Immature natural killer cell (primary cell): ENCODE data around the gene COBL. TPM values are rescaled to one million over a fixed set of nuclear protein-coding genes. Genes with fewer than 3 reads are reported as not detected.

Experiments used
- DNase-seq, 3 donors: peaks; one replicate each; pipeline ENCODE4 v3.0.0; 2022; ENCODE audit warnings: mixed read lengths in 1 of 3
- H3K27ac Mint-ChIP-seq, 6 donors: one replicate each; pipeline ENCODE4 v1.8.0; 2020; ENCODE audit warnings: mixed read lengths in 6 of 6, mild to moderate bottlenecking in 5 of 6, inconsistent platforms in 4 of 6, moderate library complexity in 3 of 6
- H3K27me3 Mint-ChIP-seq, 3 donors: one replicate each; pipeline ENCODE4 v1.8.0; 2020 to 2021; ENCODE audit warnings: low read depth in 3 of 3, mild to moderate bottlenecking in 3 of 3, mixed read lengths in 3 of 3, moderate library complexity in 3 of 3, inconsistent platforms in 1 of 3
- H3K36me3 Mint-ChIP-seq, 3 donors: one replicate each; pipeline ENCODE4 v1.8.0; 2020; ENCODE audit warnings: mixed read lengths in 3 of 3, inconsistent platforms in 2 of 3, mild to moderate bottlenecking in 2 of 3
- H3K4me1 Mint-ChIP-seq, 2 donors: one replicate each; pipeline ENCODE4 v1.8.0; 2020; ENCODE audit warnings: inconsistent platforms in 2 of 2, mild to moderate bottlenecking in 2 of 2, mixed read lengths in 2 of 2, moderate library complexity in 1 of 2
- H3K4me3 Mint-ChIP-seq, 5 donors: one replicate each; pipeline ENCODE4 v1.8.0; 2020; ENCODE audit warnings: mild to moderate bottlenecking in 5 of 5, mixed read lengths in 5 of 5, inconsistent platforms in 3 of 5, moderate library complexity in 3 of 5
- H3K9me3 Mint-ChIP-seq, 6 donors: one replicate each; pipeline ENCODE4 v1.8.0; 2020; ENCODE audit warnings: mild to moderate bottlenecking in 6 of 6, mixed read lengths in 6 of 6, inconsistent platforms in 4 of 6, moderate library complexity in 3 of 6
- polyA plus RNA-seq, 3 donors: library from polyadenylated mRNA; unstranded; fragments of 300-500 nt; fragmentation: Illumina TruSeq; gene quantifications; one replicate each; pipeline ENCODE4 v1.2.3, GENCODE V29; 2021

COBL gene
- polyA plus RNA-seq, 3 donors from 2014 or later = not detected

GRCh38 chr7:51306761-51307160 lies 9.8 kb downstream of the COBL start:
- no peak for DNase-seq
- H3K27ac Mint-ChIP-seq = no peak overlapping the region
- H3K36me3 Mint-ChIP-seq = no peaks in the 10 kb centered on the region
- no peak overlapping the region for H3K4me3 Mint-ChIP-seq
- H3K4me1 Mint-ChIP-seq = no peaks in the 10 kb centered on the region
- H3K9me3 Mint-ChIP-seq = peaks cover 0 to 4% (median 0%) of the 10 kb centered on the region in 6 donors
- peaks cover 0 to 4% (median 1%) of the 10 kb centered on the region in 3 donors for H3K27me3 Mint-ChIP-seq

- Mint-ChIP-seq H3K36me3 (no peaks in the 10 kb centered on the region), H3K9me3 (peaks cover 0 to 4% (median 0%) of the 10 kb centered on the region in 6 donors), H3K27ac (no peak overlapping the region), H3K4me1 (no peaks in the 10 kb centered on the region), H3K4me3 (no peak overlapping the region), H3K27me3 (peaks cover 0 to 2% (median 1%) of the 10 kb centered on the region in 3 donors)
- no peak for DNase-seq
Measured at GRCh38 chr7:51304729-51305128, 11.9 kb downstream of the COBL start.

- peaks cover 0 to 1% (median 0%) of the 10 kb centered on the region in 3 donors for H3K27me3 Mint-ChIP-seq
- H3K27ac Mint-ChIP-seq = no peak overlapping the region
- no peak overlapping the region for H3K4me3 Mint-ChIP-seq
- no peaks in the 10 kb centered on the region for H3K4me1 Mint-ChIP-seq
- no peaks in the 10 kb centered on the region for H3K36me3 Mint-ChIP-seq
- no peak for DNase-seq
- H3K9me3 Mint-ChIP-seq = peaks cover 0 to 4% (median 0%) of the 10 kb centered on the region in 6 donors
Measured at GRCh38 chr7:51303142-51303525, 13.5 kb downstream of the COBL start.

- DNase-seq = no peak
- H3K9me3 Mint-ChIP-seq = peaks cover 0 to 4% (median 0%) of the 10 kb centered on the region in 6 donors
- peak overlapping the region in 1 of 5 donors; percentile 24 for H3K4me3 Mint-ChIP-seq
Measured at GRCh38 chr7:51301806-51302205, 14.8 kb downstream of the COBL start.

DNA sequence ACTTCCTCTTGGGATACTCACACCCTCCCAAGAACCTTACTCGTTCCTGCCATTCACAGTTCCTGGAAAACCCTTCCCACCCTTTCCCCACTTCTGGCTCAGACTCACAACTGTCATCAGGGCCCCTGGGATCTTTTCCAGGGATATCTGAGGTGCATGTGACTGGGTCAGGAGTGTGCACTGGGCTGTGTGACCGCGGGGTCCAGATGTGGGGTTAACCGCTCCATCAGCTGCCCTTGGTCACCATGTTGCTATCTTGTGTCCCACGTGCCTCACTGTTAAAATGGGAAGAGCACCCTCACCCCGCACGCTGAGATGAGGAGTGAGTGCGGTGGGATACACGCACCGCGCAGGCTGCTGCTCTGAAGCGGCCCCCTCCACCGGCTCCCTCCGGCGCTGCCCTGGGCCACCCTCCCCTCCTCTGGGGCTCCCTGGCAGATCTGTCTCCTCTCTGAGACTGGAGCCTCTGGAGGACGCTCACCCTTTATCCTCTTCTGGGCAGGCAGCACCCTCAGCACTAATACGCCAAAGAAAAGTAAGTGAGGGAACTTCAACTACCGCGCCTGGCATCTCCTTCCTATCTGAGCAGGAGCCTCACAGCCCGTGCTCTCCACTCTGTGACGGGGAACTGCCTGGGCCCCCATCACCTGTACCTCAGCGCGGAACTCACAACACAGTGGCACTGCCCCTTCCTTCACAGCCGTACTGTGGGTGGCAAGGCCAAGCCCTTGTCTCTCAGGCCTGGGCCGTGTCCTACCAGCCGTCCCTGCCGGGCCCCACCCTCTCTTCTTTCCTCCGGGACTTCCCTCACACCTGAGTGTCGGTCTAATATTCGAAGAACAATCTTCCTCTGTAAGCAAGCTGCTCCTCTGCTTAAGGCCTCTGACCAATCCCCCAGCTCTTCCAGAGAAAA lies 15.6 kb downstream of the COBL start:
- Mint-ChIP-seq H3K9me3 (peaks cover 0 to 4% (median 0%) of the 10 kb centered on the region in 6 donors), H3K27me3 (peaks cover 0 to 1% (median 0%) of the 10 kb centered on the region in 3 donors), H3K27ac (no peak overlapping the region), H3K36me3 (no peaks in the 10 kb centered on the region), H3K4me3 (no peak overlapping the region), H3K4me1 (no peaks in the 10 kb centered on the region)
- no peak for DNase-seq

More at GRCh38 chr7:51301806-51302205, 14.8 kb downstream of the COBL start:
- Mint-ChIP-seq H3K27me3 (peaks cover 0 to 1% (median 0%) of the 10 kb centered on the region in 3 donors), H3K36me3 (no peaks in the 10 kb centered on the region), H3K27ac (no peak overlapping the region), H3K4me1 (no peaks in the 10 kb centered on the region)

- peaks cover 0 to 1% (median 0%) of the 10 kb centered on the region in 3 donors for H3K27me3 Mint-ChIP-seq
- DNase-seq = no peak
- no peak overlapping the region for H3K27ac Mint-ChIP-seq
- no peak overlapping the region for H3K4me3 Mint-ChIP-seq
- H3K4me1 Mint-ChIP-seq = no peaks in the 10 kb centered on the region
- H3K36me3 Mint-ChIP-seq = no peaks in the 10 kb centered on the region
- H3K9me3 Mint-ChIP-seq = no peaks in the 10 kb centered on the region
Measured at GRCh38 chr7:51299391-51300133, 17.0 kb downstream of the COBL start.

GRCh38 chr7:51298912-51299311 lies 17.7 kb downstream of the COBL start:
- Mint-ChIP-seq H3K9me3 (no peaks in the 10 kb centered on the region), H3K4me1 (no peaks in the 10 kb centered on the region), H3K27ac (no peak overlapping the region), H3K4me3 (no peak overlapping the region), H3K27me3 (peaks cover 0 to 1% (median 0%) of the 10 kb centered on the region in 3 donors), H3K36me3 (no peaks in the 10 kb centered on the region)
- DNase-seq = no peak

GRCh38 chr7:51297986-51298385 lies 18.6 kb downstream of the COBL start:
- Mint-ChIP-seq H3K27ac (no peak overlapping the region), H3K4me1 (no peaks in the 10 kb centered on the region), H3K36me3 (no peaks in the 10 kb centered on the region), H3K27me3 (peaks cover 0 to 1% (median 0%) of the 10 kb centered on the region in 3 donors), H3K9me3 (no peaks in the 10 kb centered on the region), H3K4me3 (no peak overlapping the region)
- no peak for DNase-seq

DNA sequence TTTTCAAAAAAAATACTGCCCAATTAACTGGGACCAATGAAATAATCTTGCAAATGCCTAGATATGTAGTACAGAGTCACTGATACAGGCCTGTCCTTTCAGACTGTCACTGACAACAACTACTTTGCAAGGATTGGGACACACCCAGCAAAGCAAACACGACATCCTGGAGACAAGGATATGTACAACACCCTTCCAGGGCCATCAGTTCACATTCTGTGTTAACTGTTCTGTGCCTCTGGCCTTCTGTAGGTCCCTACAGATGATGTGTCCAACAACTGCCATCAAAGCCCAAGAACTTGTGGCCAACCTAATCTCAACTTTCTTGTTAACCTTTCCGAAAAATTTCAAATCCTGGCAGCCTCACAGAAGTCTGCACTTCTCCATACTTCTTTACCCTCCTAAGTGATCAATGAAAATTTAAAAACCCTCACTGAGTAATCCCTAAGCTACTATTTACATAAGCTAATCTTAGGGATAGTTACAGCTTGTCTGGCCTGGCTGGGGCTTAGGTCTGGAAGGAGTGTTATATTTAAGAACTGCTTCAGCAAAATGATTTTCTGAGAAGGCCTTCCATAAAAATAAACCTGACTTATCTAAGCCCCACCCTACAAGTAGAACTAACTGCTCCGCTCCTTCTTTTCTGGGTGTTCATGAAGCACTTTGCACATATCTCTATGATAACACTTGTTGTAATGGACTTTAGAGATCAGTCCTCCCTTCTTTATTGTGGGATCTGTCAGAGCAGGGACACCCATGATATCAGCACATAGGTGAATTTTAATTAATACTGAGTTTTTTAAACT lies 21.0 kb downstream of the COBL start:
- Mint-ChIP-seq H3K36me3 (no peaks in the 10 kb centered on the region), H3K4me3 (no peak overlapping the region), H3K27me3 (no peaks in the 10 kb centered on the region), H3K4me1 (no peaks in the 10 kb centered on the region), H3K27ac (no peak overlapping the region), H3K9me3 (no peaks in the 10 kb centered on the region)
- no peak for DNase-seq

- Mint-ChIP-seq H3K36me3 (no peaks in the 10 kb centered on the region), H3K9me3 (no peaks in the 10 kb centered on the region), H3K4me3 (no peak overlapping the region), H3K27ac (no peak overlapping the region), H3K4me1 (no peaks in the 10 kb centered on the region), H3K27me3 (no peaks in the 10 kb centered on the region)
- DNase-seq = no peak
Measured at GRCh38 chr7:51292596-51292995, 24.0 kb downstream of the COBL start.

DNA sequence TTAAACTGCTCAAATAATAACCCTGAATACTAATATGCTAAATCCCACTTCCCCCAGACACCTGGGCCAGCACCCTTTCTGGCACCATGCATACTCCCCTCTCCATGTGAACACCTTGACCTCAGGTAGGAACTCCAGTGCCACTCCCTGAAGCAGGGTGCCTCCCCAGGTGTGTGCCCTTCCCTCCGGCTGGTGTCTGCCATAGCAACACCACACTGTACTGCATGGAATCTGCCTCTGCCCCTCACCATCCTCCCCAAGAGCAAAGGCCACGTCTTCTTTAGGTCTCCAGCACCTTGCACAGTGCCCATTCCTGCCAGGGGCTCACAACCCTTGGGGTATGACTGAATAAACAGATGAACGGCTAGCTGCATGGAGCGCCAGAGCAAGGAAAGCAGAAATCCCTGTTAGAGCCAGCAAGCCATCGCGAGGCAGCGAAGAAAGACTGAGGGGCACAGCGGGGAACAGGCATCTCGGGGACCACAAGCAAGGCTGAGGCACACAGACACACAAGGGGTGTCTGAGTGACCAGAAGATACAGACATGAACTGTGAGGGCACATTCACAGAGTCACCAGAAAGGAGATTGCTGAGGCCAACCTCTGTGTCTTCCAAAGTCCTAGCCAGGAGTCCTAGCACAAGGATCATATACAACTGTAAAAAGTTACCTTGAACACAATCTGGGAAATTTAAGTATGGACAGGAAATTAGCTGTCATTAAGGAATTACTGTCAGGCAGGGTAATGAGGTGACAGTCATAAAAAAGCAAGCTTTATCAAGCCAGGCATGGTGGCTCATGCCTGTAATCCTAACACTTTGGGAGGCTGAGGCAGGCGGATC lies 25.7 kb downstream of the COBL start:
- H3K9me3 Mint-ChIP-seq = no peaks in the 10 kb centered on the region
- H3K4me1 Mint-ChIP-seq = no peaks in the 10 kb centered on the region
- peaks cover 0 to 2% (median 2%) of the 10 kb centered on the region in 3 donors for H3K27me3 Mint-ChIP-seq
- no peak overlapping the region for H3K4me3 Mint-ChIP-seq
- no peak overlapping the region for H3K27ac Mint-ChIP-seq
- DNase-seq = no peak
- no peaks in the 10 kb centered on the region for H3K36me3 Mint-ChIP-seq

GRCh38 chr7:51290304-51290637 lies 26.3 kb downstream of the COBL start:
- H3K9me3 Mint-ChIP-seq = peaks cover 0 to 3% (median 0%) of the 10 kb centered on the region in 6 donors
- H3K4me1 Mint-ChIP-seq = no peaks in the 10 kb centered on the region
- no peak overlapping the region for H3K27ac Mint-ChIP-seq
- H3K4me3 Mint-ChIP-seq = no peak overlapping the region
- H3K36me3 Mint-ChIP-seq = no peaks in the 10 kb centered on the region
- DNase-seq = no peak
- H3K27me3 Mint-ChIP-seq = peaks cover 0 to 2% (median 2%) of the 10 kb centered on the region in 3 donors
